ENCODE measurements around the gene LHX3. TPM values are rescaled to one million over a fixed set of nuclear protein-coding genes. Genes with fewer than 3 reads are reported as not detected.

The LHX3 gene
- total RNA-seq, 6 experiments from 2014 or later = not detected

GRCh38 chr9:136218271-136218670 lies 13.3 kb upstream of the LHX3 start:
- DNase-seq = no peak
- intact Hi-C loops (cut with DNase I) = no loop called here
- Histone ChIP-seq H3K4me1 (no peaks in the 10 kb centered on the region), H3K9me3 (no peaks in the 10 kb centered on the region), H3K27ac (no peak overlapping the region), H3K27me3 (no peaks in the 10 kb centered on the region), H3K4me3 (no peak overlapping the region), H3K36me3 (peaks cover 0 to 19% (median 4%) of the 10 kb centered on the region in 4 donors)
- TF ChIP-seq POLR2A (IDR thresholded peaks at IDR 0.05) = no peak
- TF ChIP-seq CTCF (IDR thresholded peaks at IDR 0.05) = no peak
- peak in 1 of 4 donors; percentile 13 for ATAC-seq
- WGBS (ENCODE audit: insufficient coverage, low coverage, low lambda C conversion rate, missing lambda C conversion rate) = 83% methylated on average over 1 of the region's 16 CpGs

GRCh38 chr9:136216541-136217244 lies 11.8 kb upstream of the LHX3 start:
- Histone ChIP-seq H3K9me3 (no peaks in the 10 kb centered on the region), H3K4me3 (no peak overlapping the region), H3K36me3 (peaks cover 0 to 19% (median 4%) of the 10 kb centered on the region in 4 donors), H3K27me3 (no peaks in the 10 kb centered on the region), H3K27ac (no peak overlapping the region), H3K4me1 (no peaks in the 10 kb centered on the region)
- TF ChIP-seq CTCF (IDR thresholded peaks at IDR 0.05) (no peak), POLR2A (IDR thresholded peaks at IDR 0.05) (no peak)
- ATAC-seq = peak in 1 of 4 donors; percentile 4
- DNase-seq = no peak
- intact Hi-C loops (cut with DNase I) = no loop called here
- WGBS (ENCODE audit: insufficient coverage, low coverage, low lambda C conversion rate, missing lambda C conversion rate) = 91% methylated on average over 8 of the region's 37 CpGs

GRCh38 chr9:136213733-136214132 lies 8.8 kb upstream of the LHX3 start:
- Histone ChIP-seq H3K36me3 (peaks cover 0 to 20% (median 2%) of the 10 kb centered on the region in 4 donors), H3K4me3 (no peak overlapping the region), H3K27me3 (no peaks in the 10 kb centered on the region), H3K27ac (no peak overlapping the region), H3K4me1 (no peaks in the 10 kb centered on the region), H3K9me3 (no peaks in the 10 kb centered on the region)
- ATAC-seq = no peak
- 93% methylated on average over 7 of the region's 9 CpGs for WGBS (ENCODE audit: insufficient coverage, low coverage, low lambda C conversion rate, missing lambda C conversion rate)
- intact Hi-C loops (cut with DNase I) = no loop called here
- TF ChIP-seq POLR2A (IDR thresholded peaks at IDR 0.05) = no peak
- no peak for DNase-seq

- no peak for ATAC-seq
- H3K4me1 ChIP-seq = peaks cover 0 to 3% (median 0%) of the 10 kb centered on the region in 4 donors
- no peak for DNase-seq
- no peaks in the 10 kb centered on the region for H3K27me3 ChIP-seq
- H3K4me3 ChIP-seq = no peak overlapping the region
- no peak overlapping the region for H3K27ac ChIP-seq
- peaks cover 0 to 13% (median 2%) of the 10 kb centered on the region in 4 donors for H3K36me3 ChIP-seq
- intact Hi-C loops (cut with DNase I) = no loop called here
- H3K9me3 ChIP-seq = no peaks in the 10 kb centered on the region
- TF ChIP-seq POLR2A (IDR thresholded peaks at IDR 0.05) (no peak), CTCF (IDR thresholded peaks at IDR 0.05) (no peak)
- WGBS (ENCODE audit: insufficient coverage, low coverage, low lambda C conversion rate, missing lambda C conversion rate) = 88% methylated on average over 5 of the region's 28 CpGs
Observed at GRCh38 chr9:136212345-136212950, 7.5 kb upstream of the LHX3 start.
